Measurements from ENCODE around the gene ARHGAP6. TPM values are rescaled to one million over a fixed set of nuclear protein-coding genes. Genes with fewer than 3 reads are reported as not detected.

The ARHGAP6 gene
- total and polyA plus RNA-seq, 9 of the 15 experiments (the other 6 are each of a cell fraction or from before 2014, with no cell fraction given) = 12.5 to 63.6 (median 41.8) TPM

- no peak overlapping the region for H3K4me2 ChIP-seq (ENCODE audit: insufficient read depth, low read length)
- intact Hi-C loops (cut with micrococcal nuclease) = loop anchor here (10.0 kb wide), 1 partner anchor 1239 kb away; no protein-coding TSS in a partner anchor
- H3K36me3 ChIP-seq (ENCODE audit: control insufficient read depth, insufficient read depth, low read length) = no peaks in the 10 kb centered on the region
- no peak overlapping the region for H3K9ac ChIP-seq (ENCODE audit: insufficient read depth in 1 of 2, low read depth in 2 of 2, low read length in 2 of 2)
- H2AFZ ChIP-seq (ENCODE audit: low read depth, low read length) = no peak overlapping the region
- H3K79me2 ChIP-seq (ENCODE audit: control insufficient read depth, insufficient read depth, low read length) = no peaks in the 10 kb centered on the region
- FAIRE-seq = no peak
- WGBS (ENCODE audit: insufficient coverage, low coverage, missing lambda C conversion rate) = 39% methylated on average over 4 of the region's 5 CpGs
- no TSS peak for BruUV-seq (replicated peaks)
- no peaks in the 10 kb centered on the region for H4K20me1 ChIP-seq (replicated peaks; ENCODE audit: control insufficient read depth, insufficient read depth, low read length)
- no peaks in the 10 kb centered on the region for H3K27me3 ChIP-seq (ENCODE audit: control insufficient read depth in 2 of 2, insufficient read depth in 2 of 2, low read length in 2 of 2)
- H3K4me1 ChIP-seq (replicated peaks in 1 of 2; ENCODE audit: control insufficient read depth in 2 of 2, insufficient read depth in 2 of 2, low read length in 2 of 2) = peaks cover 0 to 8% of the 10 kb centered on the region in 2 experiments; a peak in 2 of 5 replicates
- H3K9me1 ChIP-seq (ENCODE audit: control insufficient read depth, insufficient read depth, low read length) = no peaks in the 10 kb centered on the region
- no peak overlapping the region for H3K27ac ChIP-seq (ENCODE audit: extremely low read depth, low read depth, low read length)
- in situ Hi-C loops (cut with MboI) = loop anchor here (25.0 kb wide), 1 partner anchor 1348 kb away; no protein-coding TSS in a partner anchor
- ChIA-PET CTCF (ENCODE audit: low intra/inter-chr PET ratio) (interaction anchor here (0.9 to 3.8 kb wide), 2 partner anchors 234 to 238 kb away, joined by 3 to 126 read pairs; no protein-coding TSS in a partner anchor), POLR2A (no interaction called here)
- H3K4me3 ChIP-seq = no peak overlapping the region
- ATAC-seq = no peak
- no peak for DNase-seq (ENCODE audit: extremely low read depth in 1 of 4, low spot score in 3 of 4)
- no peaks in the 10 kb centered on the region for H3K9me3 ChIP-seq (replicated peaks; ENCODE audit: control insufficient read depth, insufficient read depth, low read depth, low read length)
- no peak for TF ChIP-seq TFE3 (CRISPR knock-in tag; IDR thresholded peaks at IDR 0.05)
- TF ChIP-seq SMARCA4 (IDR thresholded peaks at IDR 0.05) = no peak
- TF ChIP-seq ZNF764 (CRISPR knock-in tag; IDR thresholded peaks at IDR 0.05; ENCODE audit: low read depth) = no peak
- no peak for TF ChIP-seq RB1 (IDR thresholded peaks at IDR 0.05; ENCODE audit: low read depth)
- TF ChIP-seq NR3C1 (CRISPR knock-in tag; IDR thresholded peaks at IDR 0.05) = no peak
- TF ChIP-seq NFE2 (IDR thresholded peaks at IDR 0.05; ENCODE audit: low read depth) = peak; percentile 75
- no peak for TF ChIP-seq TAF1 (IDR thresholded peaks at IDR 0.05; ENCODE audit: control insufficient read depth, extremely low read depth, insufficient read depth, low read length, severe bottlenecking)
- no peak for TF ChIP-seq EGR1 (conservative IDR thresholded peaks at IDR 0.05)
- peak; percentile 75 for TF ChIP-seq MAFG (tag; conservative IDR thresholded peaks at IDR 0.05)
- TF ChIP-seq SMAD2 (IDR thresholded peaks at IDR 0.05; ENCODE audit: low read depth, low read length) = no peak
- no peak for TF ChIP-seq ZNF707 (CRISPR knock-in tag; conservative IDR thresholded peaks at IDR 0.05)
- TF ChIP-seq ZBTB8A (IDR thresholded peaks at IDR 0.05; ENCODE audit: partially characterized antibody) = no peak
- no peak for TF ChIP-seq RBM39 (optimal IDR thresholded peaks at IDR 0.05; ENCODE audit: low read depth, low read length)
- no peak for TF ChIP-seq TCF3 (CRISPR knock-in tag; IDR thresholded peaks at IDR 0.05)
- TF ChIP-seq PHF8 (IDR thresholded peaks at IDR 0.05; ENCODE audit: borderline replicate concordance, low read length) = no peak
- no peak for TF ChIP-seq ZNF121 (CRISPR knock-in tag; conservative IDR thresholded peaks at IDR 0.05)
- no peak for TF ChIP-seq STAT5A (IDR thresholded peaks at IDR 0.05; ENCODE audit: borderline replicate concordance, low read length)
- TF ChIP-seq HMG20B (CRISPR knock-in tag; IDR thresholded peaks at IDR 0.05) = no peak
- no peak for TF ChIP-seq SMARCB1 (IDR thresholded peaks at IDR 0.05; ENCODE audit: insufficient read length, low read depth)
- TF ChIP-seq MAFF (IDR thresholded peaks at IDR 0.05; ENCODE audit: low read length) = peak; percentile 29; the same call in 1 of the 2 replicates
Observed at GRCh38 chrX:11535156-11535919, 130.4 kb downstream of the ARHGAP6 start.
